NK-92 (cell line): ENCODE data around the gene JAG1.

Source experiments
- DNase-seq: peaks from one replicate; lab custom pipeline; 2025; ENCODE audit not compliant: unreplicated experiment; lab: John Stamatoyannopoulos, UW

Gene JAG1

GRCh38 chr20:10673842-10674683 is at the start of gene JAG1:
JAG1 (minus strand) TSS chr20:10673999; CDS start chr20:10673530, 469 bp downstream.
- DNase-seq: no peak

DNA sequence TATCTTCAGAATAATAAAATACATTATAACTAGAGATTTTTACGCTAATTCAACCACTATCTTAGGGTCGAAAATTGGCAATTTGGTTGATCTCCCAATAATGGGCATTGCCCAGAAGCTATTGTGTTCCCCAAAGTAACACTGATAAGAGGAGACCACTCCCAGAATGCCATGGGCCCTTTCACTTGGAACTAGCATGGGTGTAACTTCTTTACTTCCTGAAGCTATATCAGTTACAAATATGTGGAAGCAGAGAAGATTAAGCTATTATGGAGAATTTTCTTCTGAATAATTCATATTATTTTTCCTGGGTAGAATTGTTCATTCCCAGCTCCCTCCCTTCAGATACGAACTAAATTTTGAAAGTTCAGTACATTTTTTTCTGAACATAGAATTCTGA is 48.2 kb upstream of the JAG1 start:
- DNase-seq: no peak

GRCh38 chr20:10721137-10721896 is 47.5 kb upstream of the JAG1 start:
- DNase-seq: no peak

DNA sequence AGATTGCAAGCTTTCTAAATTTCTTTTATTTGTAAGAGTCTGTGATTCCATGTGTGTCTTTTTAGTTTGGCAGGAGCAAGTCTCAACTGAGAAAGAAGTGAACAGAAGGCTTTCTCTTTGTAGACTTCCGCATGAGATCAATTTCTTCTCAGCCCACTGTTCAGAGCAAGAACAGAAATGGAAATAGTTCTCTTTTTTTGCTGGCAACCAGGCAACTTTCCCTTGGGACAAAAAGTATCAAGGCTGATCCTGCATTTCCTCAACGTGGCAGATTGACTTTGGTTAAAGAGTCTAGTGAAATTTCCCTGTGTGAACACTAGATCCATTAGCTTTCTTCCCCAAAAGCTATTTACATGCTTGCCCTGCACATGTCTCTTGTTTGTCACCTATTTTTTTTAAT is 46.8 kb upstream of the JAG1 start:
- no peak for DNase-seq

DNA sequence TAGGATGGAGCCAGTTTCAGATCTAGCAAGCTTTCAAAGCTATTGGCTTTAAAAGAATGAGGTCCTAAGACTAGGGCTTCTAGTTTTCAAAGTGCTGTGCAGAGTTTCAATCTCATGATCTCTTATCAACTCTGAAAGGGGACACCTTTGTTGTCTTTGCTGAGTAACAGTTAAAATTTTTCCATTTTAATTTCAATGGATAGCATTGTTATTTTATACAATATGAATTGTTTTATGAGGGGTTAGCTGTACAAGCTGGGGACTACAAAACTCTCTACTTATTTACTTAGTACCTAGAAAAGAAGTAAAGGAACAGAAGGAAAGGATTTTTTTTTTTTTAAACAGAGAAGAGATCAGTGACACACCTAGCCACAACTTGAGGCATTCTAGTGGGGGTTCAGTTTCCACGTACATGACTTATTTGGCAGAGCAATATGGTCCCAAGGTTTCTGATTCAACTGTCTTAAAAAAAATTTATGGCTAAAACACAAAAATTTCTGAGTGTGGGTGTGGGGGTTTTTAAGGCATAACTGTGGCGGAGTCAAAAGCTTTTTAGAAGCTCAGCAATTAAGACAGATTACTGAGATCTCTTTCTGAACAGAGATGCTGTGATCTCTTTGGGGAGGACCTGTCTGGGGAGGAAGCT is 46.1 kb upstream of the JAG1 start:
- no peak for DNase-seq

DNA sequence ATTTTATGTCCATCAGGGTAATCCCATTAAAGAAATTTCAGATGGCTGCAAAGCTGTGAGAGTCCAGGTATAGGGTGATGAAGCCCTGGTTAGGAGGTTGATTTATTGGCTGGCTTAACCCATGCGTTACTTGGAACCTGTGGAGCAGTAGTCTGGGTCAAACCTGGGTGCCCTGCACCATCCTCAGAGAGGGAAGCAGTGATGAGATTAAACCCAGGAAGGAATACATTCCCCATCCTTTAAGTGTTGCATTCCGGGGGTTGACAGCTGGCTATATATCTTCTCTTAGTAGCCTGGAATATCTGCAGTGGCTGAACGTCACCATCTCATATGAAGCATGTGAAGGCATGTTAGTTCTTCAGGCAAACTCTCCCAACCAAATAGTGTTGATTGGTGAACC is 44.9 kb upstream of the JAG1 start:
- DNase-seq: no peak

DNA sequence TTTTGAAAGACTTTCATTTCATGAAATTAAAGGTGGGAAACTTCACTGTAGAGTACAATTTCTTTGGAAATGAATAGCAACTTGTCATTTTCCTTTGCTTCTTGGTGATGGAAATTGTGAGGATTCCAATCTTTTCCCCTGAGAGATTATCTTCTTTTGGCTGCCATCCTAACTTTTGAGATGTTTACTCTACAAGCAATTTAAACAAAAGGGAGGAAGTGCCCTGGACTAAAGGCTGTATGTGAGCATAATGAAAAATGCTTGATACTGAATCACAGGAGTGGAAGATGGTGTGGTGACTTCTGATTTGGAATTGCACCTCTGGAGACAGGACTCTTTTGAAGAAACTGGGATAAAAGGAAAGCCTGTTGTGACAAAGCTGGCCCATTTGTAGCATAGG is 43.1 kb upstream of the JAG1 start:
- no peak for DNase-seq

- DNase-seq: no peak
Observed at GRCh38 chr20:10715035-10715434, 41.2 kb upstream of the JAG1 start.

DNA sequence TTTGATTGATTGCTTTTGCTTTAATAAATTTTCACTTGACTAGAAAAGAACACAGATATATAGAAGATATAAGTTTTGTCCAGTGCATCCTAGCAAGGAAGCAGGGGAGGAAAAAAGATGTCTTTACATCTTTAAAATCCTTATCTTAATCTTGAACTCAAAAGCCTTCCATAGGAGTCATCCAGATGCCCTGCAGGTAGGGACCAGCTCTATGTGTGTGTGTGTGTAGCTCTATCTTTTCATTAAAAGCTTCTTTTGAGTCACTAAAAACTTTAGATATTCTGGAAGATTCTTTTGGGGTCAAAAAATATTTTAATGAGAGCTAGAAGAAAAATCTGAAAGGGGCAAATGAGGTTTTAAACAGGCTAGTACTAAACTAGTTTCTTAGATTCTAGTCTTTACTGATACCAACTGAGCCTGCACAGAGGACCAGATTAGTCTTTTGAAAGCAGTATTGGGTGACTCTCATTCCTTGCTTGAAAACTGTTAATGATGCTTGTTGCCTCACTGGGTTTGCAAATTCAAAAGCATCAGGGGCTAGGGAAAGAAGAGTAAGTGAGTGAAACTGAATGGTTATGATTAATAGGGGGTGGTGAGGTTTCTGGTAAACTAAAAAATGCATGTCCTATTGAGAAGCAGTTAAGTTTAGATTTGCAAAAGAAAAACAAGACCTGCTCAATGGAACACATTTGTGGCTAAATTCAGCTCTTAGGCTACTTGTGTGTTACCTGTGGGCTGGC is 40.6 kb upstream of the JAG1 start:
- DNase-seq: no peak

GRCh38 chr20:10713161-10713560 is 39.4 kb upstream of the JAG1 start:
- no peak for DNase-seq

- DNase-seq: no peak
Observed at GRCh38 chr20:10711903-10712451, 38.2 kb upstream of the JAG1 start.

GRCh38 chr20:10710991-10711775 is 37.4 kb upstream of the JAG1 start:
- no peak for DNase-seq

DNA sequence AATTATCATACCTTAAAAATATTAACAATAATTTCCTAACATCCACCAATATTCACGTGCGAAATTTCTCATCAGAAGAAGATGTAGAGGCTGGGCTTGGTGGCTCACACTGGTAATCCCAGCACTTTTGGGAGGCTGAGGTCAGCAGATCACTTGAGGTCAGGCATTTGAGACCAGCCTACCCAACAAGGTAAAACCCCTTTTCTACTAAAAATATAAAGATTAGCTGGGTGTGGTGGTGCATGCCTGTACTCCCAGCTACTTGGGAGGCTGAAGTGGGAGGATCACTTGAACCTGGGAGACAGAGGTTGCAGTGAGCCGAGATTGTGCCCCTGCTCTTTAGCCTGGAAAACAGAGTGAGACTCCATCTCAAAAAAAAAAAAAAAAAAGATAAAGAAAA is 36.1 kb upstream of the JAG1 start:
- no peak for DNase-seq

DNA sequence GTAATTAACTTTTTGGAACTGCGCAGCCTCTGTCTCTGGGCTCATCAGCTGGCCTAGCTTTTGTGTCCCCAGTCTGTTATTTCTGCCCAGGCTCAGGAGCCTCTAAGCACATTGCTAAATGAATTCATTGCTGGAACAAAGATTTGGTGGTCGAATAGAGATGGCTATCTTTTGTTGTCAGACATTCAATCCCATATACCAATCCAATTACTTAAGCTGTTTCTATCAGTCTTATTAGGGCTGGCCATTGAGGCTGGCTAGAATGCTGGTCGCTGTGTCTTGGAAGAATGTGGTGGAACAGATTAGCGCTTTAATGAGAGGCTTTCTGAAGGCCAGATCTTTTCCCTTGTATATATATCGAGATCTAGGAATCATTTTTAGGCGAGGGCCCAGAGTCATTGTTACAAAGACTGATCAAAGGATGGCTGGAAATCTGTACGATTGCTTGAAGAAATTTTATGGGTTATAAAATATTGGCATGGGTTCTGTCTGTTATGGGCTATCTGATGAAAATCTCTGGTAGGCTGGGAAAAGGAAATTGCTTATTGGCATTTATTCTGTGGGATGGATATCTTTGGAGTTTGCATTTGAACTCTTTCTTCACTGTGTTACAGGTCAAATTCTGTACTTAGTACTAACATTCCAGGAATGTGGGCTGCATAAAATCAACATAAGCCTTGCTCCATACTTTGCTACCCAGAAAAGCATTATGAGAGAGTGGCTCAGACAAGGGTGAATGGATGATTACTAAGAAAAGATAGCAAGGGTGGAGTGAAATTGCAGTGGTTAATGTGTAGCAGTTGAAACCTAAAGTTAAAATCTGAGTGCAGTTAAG is 34.8 kb upstream of the JAG1 start:
- DNase-seq: no peak

- DNase-seq: no peak
Observed at GRCh38 chr20:10707791-10708190, 34.0 kb upstream of the JAG1 start.

- no peak for DNase-seq
Observed at GRCh38 chr20:10707068-10707467, 33.3 kb upstream of the JAG1 start.

- no peak for DNase-seq
Observed at GRCh38 chr20:10706460-10706811, 32.6 kb upstream of the JAG1 start.

- no peak for DNase-seq
Observed at GRCh38 chr20:10705801-10706459, 32.1 kb upstream of the JAG1 start.

- DNase-seq: no peak
Observed at GRCh38 chr20:10701607-10702006, 27.8 kb upstream of the JAG1 start.
